Uterus (tissue), 2 donors: ENCODE measurements around the gene UPF1.

Experiments used
- POLR2A ChIP-seq, 2 donors: fragments of 450-650 bp; IDR thresholded peaks; one replicate each; pipeline ENCODE4 v1.6.1; 2016; ENCODE audit warnings: antibody characterized with exemption in 2 of 2, mild to moderate bottlenecking in 1 of 2, moderate library complexity in 1 of 2
- TF ChIP-seq, protein P1 (sequence below), 4 experiments: fragments of 200-600 bp in 2 of 4; fragments of 450-650 bp in 2 of 4; sonication (generic) in 2 of 4; IDR thresholded peaks; one replicate each; pipeline ENCODE4 v1.5.1; 2016 to 2019; ENCODE audit warnings: antibody characterized with exemption in 4 of 4, mild to moderate bottlenecking in 2 of 4, moderate library complexity in 1 of 4

DNA sequence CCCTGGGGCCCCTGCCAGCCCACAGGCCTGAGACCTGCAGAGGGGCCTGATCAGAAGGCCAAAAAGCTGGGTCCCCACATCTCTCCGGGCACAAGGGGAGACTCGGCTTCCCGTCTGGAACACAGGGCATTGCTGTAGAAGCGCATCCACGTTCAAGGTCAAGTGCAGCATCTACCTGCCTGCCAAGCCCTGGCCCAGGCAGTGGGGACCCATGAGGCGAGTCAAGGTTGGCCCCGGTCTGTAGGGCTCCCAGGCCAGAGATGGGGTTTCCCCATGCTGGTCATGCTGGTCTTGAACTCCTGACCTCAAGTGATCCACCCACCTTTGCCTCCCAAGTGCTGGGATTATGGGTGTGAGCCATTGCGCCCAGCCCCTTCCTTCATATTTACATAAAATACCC is 27.1 kb upstream of the UPF1 start:
- TF ChIP-seq, protein P1, sequence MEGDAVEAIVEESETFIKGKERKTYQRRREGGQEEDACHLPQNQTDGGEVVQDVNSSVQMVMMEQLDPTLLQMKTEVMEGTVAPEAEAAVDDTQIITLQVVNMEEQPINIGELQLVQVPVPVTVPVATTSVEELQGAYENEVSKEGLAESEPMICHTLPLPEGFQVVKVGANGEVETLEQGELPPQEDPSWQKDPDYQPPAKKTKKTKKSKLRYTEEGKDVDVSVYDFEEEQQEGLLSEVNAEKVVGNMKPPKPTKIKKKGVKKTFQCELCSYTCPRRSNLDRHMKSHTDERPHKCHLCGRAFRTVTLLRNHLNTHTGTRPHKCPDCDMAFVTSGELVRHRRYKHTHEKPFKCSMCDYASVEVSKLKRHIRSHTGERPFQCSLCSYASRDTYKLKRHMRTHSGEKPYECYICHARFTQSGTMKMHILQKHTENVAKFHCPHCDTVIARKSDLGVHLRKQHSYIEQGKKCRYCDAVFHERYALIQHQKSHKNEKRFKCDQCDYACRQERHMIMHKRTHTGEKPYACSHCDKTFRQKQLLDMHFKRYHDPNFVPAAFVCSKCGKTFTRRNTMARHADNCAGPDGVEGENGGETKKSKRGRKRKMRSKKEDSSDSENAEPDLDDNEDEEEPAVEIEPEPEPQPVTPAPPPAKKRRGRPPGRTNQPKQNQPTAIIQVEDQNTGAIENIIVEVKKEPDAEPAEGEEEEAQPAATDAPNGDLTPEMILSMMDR (IDR thresholded peaks at IDR 0.05) = no peak
- TF ChIP-seq POLR2A (IDR thresholded peaks at IDR 0.05) = no peak
